OCI-LY1 (cell line): Measurements from ENCODE around the gene ZNF763.

ENCODE experiments used
- H2AFZ ChIP-seq: fragments of 200-600 bp; sonication (generic), shearing (Covaris generic); 2 replicates; pipeline ENCODE4 v1.6.0; 2014; ENCODE audit warnings: antibody characterized with exemption, mild to moderate bottlenecking, low read length
- H3F3A ChIP-seq: fragments of 200-600 bp; sonication (generic), shearing (Covaris generic); 2 replicates; pipeline ENCODE4 v1.6.0; 2014; ENCODE audit warnings: mild to moderate bottlenecking, antibody characterized with exemption, low read length, moderate library complexity; ENCODE audit not compliant: insufficient read depth
- H3K27ac ChIP-seq: fragments of 200-600 bp; sonication (generic); 2 replicates; pipeline ENCODE4 v1.5.1; 2014; ENCODE audit warnings: low read length, mixed run types, mild to moderate bottlenecking, low read depth; ENCODE audit not compliant: poor library complexity, severe bottlenecking
- H3K27me3 ChIP-seq: fragments of 200-600 bp; sonication (generic); 2 replicates; pipeline ENCODE4 v1.6.0; 2014; ENCODE audit warnings: antibody characterized with exemption, mild to moderate bottlenecking, low read length, moderate library complexity; ENCODE audit not compliant: insufficient read depth
- H3K36me3 ChIP-seq: fragments of 200-600 bp; sonication (generic); 2 replicates; pipeline ENCODE4 v1.6.1; 2014; ENCODE audit warnings: mild to moderate bottlenecking, antibody characterized with exemption, low read length, moderate library complexity, mixed read lengths; ENCODE audit not compliant: insufficient read depth
- H3K4me1 ChIP-seq: fragments of 200-600 bp; sonication (generic); 2 replicates; pipeline ENCODE4 v1.5.1; 2014; ENCODE audit warnings: mild to moderate bottlenecking, low read length, moderate library complexity; ENCODE audit not compliant: insufficient read depth, severe bottlenecking
- H3K4me2 ChIP-seq: fragments of 200-600 bp; sonication (generic), shearing (Covaris generic); 2 replicates; pipeline ENCODE4 v1.6.1; 2014; ENCODE audit warnings: low read length
- H3K4me3 ChIP-seq: fragments of 200-600 bp; sonication (generic); 2 replicates; pipeline ENCODE4 v1.5.1; 2014; ENCODE audit warnings: low read length, low read depth, mild to moderate bottlenecking, mixed read lengths; ENCODE audit not compliant: poor library complexity, severe bottlenecking
- H3K79me2 ChIP-seq: fragments of 200-600 bp; shearing (Covaris generic); 2 replicates; pipeline ENCODE4 v1.6.1; 2016; ENCODE audit warnings: mixed run types, low read length, mixed read lengths; ENCODE audit not compliant: insufficient read depth
- H3K9ac ChIP-seq: fragments of 200-600 bp; sonication (generic), shearing (Covaris generic); 2 replicates; pipeline ENCODE4 v1.6.1; 2014; ENCODE audit warnings: mild to moderate bottlenecking, low read length, mixed read lengths
- H3K9me2 ChIP-seq: fragments of 200-600 bp; sonication (generic), shearing (Covaris generic); 2 replicates; pipeline ENCODE4 v1.6.1; 2014; ENCODE audit warnings: low read depth, mild to moderate bottlenecking, low read length, mixed read lengths
- H3K9me3 ChIP-seq: fragments of 200-600 bp; shearing (Covaris generic); 2 replicates; pipeline ENCODE4 v1.6.1; 2014; ENCODE audit warnings: low read length, mixed read lengths
- H4K20me1 ChIP-seq: fragments of 200-600 bp; sonication (generic), shearing (Covaris generic); 2 replicates; pipeline ENCODE4 v1.6.0; 2016; ENCODE audit warnings: mild to moderate bottlenecking, low read length; ENCODE audit not compliant: insufficient read depth
- CTCF ChIP-seq: fragments of 200-600 bp; sonication (generic), shearing (Covaris generic); IDR thresholded peaks from 2 replicates; pipeline ENCODE4 v1.5.1; 2017; ENCODE audit warnings: mild to moderate bottlenecking, antibody characterized with exemption, low read length, moderate library complexity, mixed read lengths

Gene ZNF763

GRCh38 chr19:12015753-12016116 lies 50.9 kb downstream of the ZNF763 start:
- Histone ChIP-seq H3K9me3 (peaks cover 52% of the 10 kb centered on the region), H3K4me1 (no peaks in the 10 kb centered on the region), H4K20me1 (no peaks in the 10 kb centered on the region), H3K79me2 (no peaks in the 10 kb centered on the region), H3K4me2 (no peak overlapping the region), H3K9ac (no peak overlapping the region), H3F3A (no peaks in the 10 kb centered on the region), H3K27ac (no peak overlapping the region), H3K36me3 (peaks cover 66% of the 10 kb centered on the region), H3K9me2 (no peaks in the 10 kb centered on the region), H3K4me3 (no peak overlapping the region), H2AFZ (no peak overlapping the region), H3K27me3 (no peaks in the 10 kb centered on the region)
- no peak for TF ChIP-seq CTCF
